Spleen (tissue), 11 donors: ENCODE measurements around the gene LRP2. TPM values are rescaled to one million over a fixed set of nuclear protein-coding genes. Genes with fewer than 3 reads are reported as not detected.

Experiments used
- DNase-seq: peaks from one replicate; pipeline ENCODE4 v3.0.0-alpha.2; 2020
- H3K27ac ChIP-seq, 8 donors: fragments of 200-600 bp; sonication (generic) in 7 of 8; 1 replicate in 4 of 8; 2 replicates in 4 of 8; pipeline versions ENCODE4 v1.5.0 to v1.8.0; 2016 to 2021; ENCODE audit warnings: inconsistent platforms in 4 of 8, mild to moderate bottlenecking in 4 of 8, moderate library complexity in 1 of 8
- H3K27me3 ChIP-seq, 7 donors: fragments of 200-600 bp; sonication (generic) in 6 of 7; replicated peaks in 1 of 7; 1 replicate in 4 of 7; 2 replicates in 3 of 7; pipeline versions ENCODE4 v1.5.0 to v1.8.0; 2016 to 2021; ENCODE audit warnings: inconsistent platforms in 3 of 7, mild to moderate bottlenecking in 1 of 7
- H3K36me3 ChIP-seq, 6 donors: fragments of 200-600 bp; sonication (generic) in 5 of 6; 1 replicate in 4 of 6; 2 replicates in 2 of 6; pipeline versions ENCODE4 v1.5.0 to v1.8.0; 2016 to 2021; ENCODE audit warnings: inconsistent platforms in 2 of 6
- H3K4me1 ChIP-seq, 6 donors: fragments of 200-600 bp; sonication (generic) in 5 of 6; 1 replicate in 3 of 6; 2 replicates in 3 of 6; pipeline versions ENCODE4 v1.5.0 to v1.8.0; 2016 to 2021; ENCODE audit warnings: inconsistent platforms in 3 of 6
- H3K4me3 ChIP-seq, 8 donors: fragments of 200-600 bp; sonication (generic) in 7 of 8; 1 replicate in 4 of 8; 2 replicates in 4 of 8; pipeline versions ENCODE4 v1.5.0 to v1.8.0; 2016 to 2021; ENCODE audit warnings: inconsistent platforms in 4 of 8, mild to moderate bottlenecking in 4 of 8, moderate library complexity in 2 of 8
- H3K9me3 ChIP-seq, 8 donors: fragments of 200-600 bp; sonication (generic) in 7 of 8; 1 replicate in 4 of 8; 2 replicates in 4 of 8; pipeline versions ENCODE4 v1.5.0 to v1.8.0; 2016 to 2021; ENCODE audit warnings: inconsistent platforms in 4 of 8
- CTCF ChIP-seq, 11 experiments: fragments of 200-600 bp in 7 of 11; fragments of 450-650 bp in 4 of 11; sonication (generic) in 4 of 11; IDR thresholded peaks in 8 of 11; conservative IDR thresholded peaks in 3 of 11; 1 replicate in 7 of 11; 2 replicates in 4 of 11; pipeline versions ENCODE4 v1.4.0 to v1.8.0; 2016 to 2021; ENCODE audit warnings: antibody characterized with exemption in 11 of 11, inconsistent platforms in 4 of 11, mild to moderate bottlenecking in 1 of 11
- POLR2A ChIP-seq, 3 donors: fragments of 450-650 bp; IDR thresholded peaks; one replicate each; pipeline ENCODE4 v1.5.1; 2017; ENCODE audit warnings: antibody characterized with exemption in 3 of 3, mild to moderate bottlenecking in 1 of 3
- POLR2AphosphoS5 ChIP-seq, 3 donors: sonication (generic); formaldehyde crosslinking; IDR thresholded peaks; one replicate each; pipeline ENCODE4 v1.5.1; 2017; ENCODE audit warnings: antibody characterized with exemption in 3 of 3
- WGBS, 5 donors: extraction: QIAGEN DNeasy Blood & Tissue Kit in 3 of 5; methylation state at CpG; one replicate each; pipeline versions ENCODE4 v1.1.5 to v1.1.7; 2013 to 2018; 5-methylcytosine and 5-hydroxymethylcytosine counted together
- intact Hi-C: fragments of 100-400 bp; cut with DNase I; formaldehyde crosslinking; loops from one replicate; pipeline ENCODE4 v1.15.0; 2023; ENCODE audit warnings: low total_unique reads
- polyA plus RNA-seq, 3 donors: library from polyadenylated mRNA; stranded (reverse); fragments of 200-250 nt; gene quantifications; one replicate each; pipeline ENCODE4 v1.2.1, GENCODE V29; 2013
- total RNA-seq, 7 donors: library from RNA; depleted of rRNA in 3 of 7; stranded (reverse); fragments of >200 nt in 3 of 7; fragmentation: NEBNext Ultra II Directional in 4 of 7; extraction: Animal tissue kit (Norgen Biotek cat#: 25700) in 4 of 7; gene quantifications; one replicate each; pipeline versions ENCODE4 v1.1.0 to v1.2.1, GENCODE V29; 2016 to 2021
- donor health status: healthy with polysubstance abuse.
- donor health status: DM: no; HTN: no; CAD: no; lungs with moderate emphysema.
- donor health status: DM: no; HTN: no; CAD: no.
- donor health status: Bipolar disorder and iron deficiency.
- donor health status: healthy.
- donor health status: DM: no; HTN: no; CAD: no.
- donor health status: DM: yes; HTN: yes; CAD: no.

The LRP2 gene
- total and polyA plus RNA-seq, 10 donors: not detected

GRCh38 chr2:169395821-169396374 is 33.6 kb upstream of the LRP2 start:
- intact Hi-C loops: no loop called here
- H3K9me3 ChIP-seq: no peaks in the 10 kb centered on the region

GRCh38 chr2:169393068-169393590 is 30.8 kb upstream of the LRP2 start:
- Histone ChIP-seq H3K36me3 (no peaks in the 10 kb centered on the region), H3K9me3 (no peaks in the 10 kb centered on the region), H3K4me1 (no peaks in the 10 kb centered on the region), H3K4me3 (no peak overlapping the region), H3K27ac (no peak overlapping the region), H3K27me3 (peaks cover 0 to 8% (median 0%) of the 10 kb centered on the region in 7 donors)
- WGBS, 5 donors: 45 to 72% (median 60%) methylated on average over 7 of the region's 7 CpGs
- DNase-seq: no peak
- intact Hi-C loops: no loop called here
- TF ChIP-seq POLR2A (IDR thresholded peaks at IDR 0.05) (no peak), CTCF (IDR thresholded peaks at IDR 0.05 in 8 of 11, conservative IDR thresholded peaks at IDR 0.05 in 3 of 11) (no peak), POLR2AphosphoS5 (IDR thresholded peaks at IDR 0.05) (no peak)

More at GRCh38 chr2:169395821-169396374, 33.6 kb upstream of the LRP2 start:
- Histone ChIP-seq H3K36me3 (no peaks in the 10 kb centered on the region), H3K27ac (no peak overlapping the region), H3K4me3 (no peak overlapping the region), H3K27me3 (peaks cover 0 to 13% (median 0%) of the 10 kb centered on the region in 7 donors), H3K4me1 (no peaks in the 10 kb centered on the region)
- 71 to 90% (median 79%) methylated on average over 9 of the region's 9 CpGs for WGBS, 5 donors
- DNase-seq: no peak
- TF ChIP-seq POLR2AphosphoS5 (IDR thresholded peaks at IDR 0.05): no peak
- no peak for TF ChIP-seq POLR2A (IDR thresholded peaks at IDR 0.05)

GRCh38 chr2:169391236-169391635 is 28.9 kb upstream of the LRP2 start:
- TF ChIP-seq POLR2A (IDR thresholded peaks at IDR 0.05): no peak
- TF ChIP-seq POLR2AphosphoS5 (IDR thresholded peaks at IDR 0.05): no peak
- TF ChIP-seq CTCF (IDR thresholded peaks at IDR 0.05 in 8 of 11, conservative IDR thresholded peaks at IDR 0.05 in 3 of 11): no peak
- Histone ChIP-seq H3K27me3 (peaks cover 0 to 8% (median 0%) of the 10 kb centered on the region in 7 donors), H3K9me3 (no peaks in the 10 kb centered on the region), H3K36me3 (no peaks in the 10 kb centered on the region), H3K27ac (no peak overlapping the region), H3K4me1 (no peaks in the 10 kb centered on the region), H3K4me3 (no peak overlapping the region)
- intact Hi-C loops: no loop called here
- WGBS, 5 donors: 74 to 88% (median 83%) methylated on average over 1 of the region's 1 CpG
- DNase-seq: no peak

- no peak overlapping the region for H3K27ac ChIP-seq
Measured at GRCh38 chr2:169388161-169388560, 25.8 kb upstream of the LRP2 start.

More at GRCh38 chr2:169388161-169388560, 25.8 kb upstream of the LRP2 start:
- peaks cover 0 to 6% (median 0%) of the 10 kb centered on the region in 7 donors for H3K27me3 ChIP-seq
- no peak overlapping the region for H3K4me3 ChIP-seq
- 59 to 77% (median 64%) methylated on average over 3 of the region's 3 CpGs for WGBS, 5 donors
- H3K9me3 ChIP-seq: no peaks in the 10 kb centered on the region
- intact Hi-C loops: no loop called here
- no peak for DNase-seq
- TF ChIP-seq CTCF (IDR thresholded peaks at IDR 0.05 in 8 of 11, conservative IDR thresholded peaks at IDR 0.05 in 3 of 11): no peak
- no peak for TF ChIP-seq POLR2A (IDR thresholded peaks at IDR 0.05)
- TF ChIP-seq POLR2AphosphoS5 (IDR thresholded peaks at IDR 0.05): no peak
- no peaks in the 10 kb centered on the region for H3K36me3 ChIP-seq
- H3K4me1 ChIP-seq: no peaks in the 10 kb centered on the region
